Ramos (cell line): ENCODE data around the gene CST9L.
"Not testable (repeated sequence)": the region's sequence is repeated elsewhere in the genome, so short reads cannot be mapped to it uniquely, and the experiment has no call there.

ENCODE experiments used
- in situ Hi-C: fragments of 300-500 bp; cut with MboI; formaldehyde crosslinking; loops from one replicate; pipeline ENCODE4 v1.14.3; 2022; ENCODE audit warnings: low sequenced_read_pairs; ENCODE audit not compliant: unreplicated experiment

Gene CST9L

DNA sequence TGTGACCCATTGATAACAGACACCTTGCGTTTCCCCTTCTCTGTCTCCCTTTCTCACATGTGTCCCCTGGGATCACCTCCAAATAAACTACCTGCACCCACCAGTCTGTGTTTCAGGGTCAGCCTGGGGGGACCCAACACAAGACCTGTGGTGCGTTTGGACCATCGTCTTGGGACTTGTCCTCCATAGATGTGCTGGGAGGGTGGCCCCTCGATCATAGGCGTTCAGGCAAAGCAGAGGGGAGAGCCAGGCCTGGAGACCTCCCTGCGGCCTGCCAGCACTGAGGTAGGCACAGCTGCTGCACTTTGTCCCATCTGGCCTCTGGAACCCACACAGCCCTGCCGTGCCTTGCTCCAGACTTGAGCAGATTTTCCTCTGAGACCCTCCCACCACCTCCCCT, 19.3 kb upstream of the CST9L start:
- in situ Hi-C loops: no loop called here

DNA sequence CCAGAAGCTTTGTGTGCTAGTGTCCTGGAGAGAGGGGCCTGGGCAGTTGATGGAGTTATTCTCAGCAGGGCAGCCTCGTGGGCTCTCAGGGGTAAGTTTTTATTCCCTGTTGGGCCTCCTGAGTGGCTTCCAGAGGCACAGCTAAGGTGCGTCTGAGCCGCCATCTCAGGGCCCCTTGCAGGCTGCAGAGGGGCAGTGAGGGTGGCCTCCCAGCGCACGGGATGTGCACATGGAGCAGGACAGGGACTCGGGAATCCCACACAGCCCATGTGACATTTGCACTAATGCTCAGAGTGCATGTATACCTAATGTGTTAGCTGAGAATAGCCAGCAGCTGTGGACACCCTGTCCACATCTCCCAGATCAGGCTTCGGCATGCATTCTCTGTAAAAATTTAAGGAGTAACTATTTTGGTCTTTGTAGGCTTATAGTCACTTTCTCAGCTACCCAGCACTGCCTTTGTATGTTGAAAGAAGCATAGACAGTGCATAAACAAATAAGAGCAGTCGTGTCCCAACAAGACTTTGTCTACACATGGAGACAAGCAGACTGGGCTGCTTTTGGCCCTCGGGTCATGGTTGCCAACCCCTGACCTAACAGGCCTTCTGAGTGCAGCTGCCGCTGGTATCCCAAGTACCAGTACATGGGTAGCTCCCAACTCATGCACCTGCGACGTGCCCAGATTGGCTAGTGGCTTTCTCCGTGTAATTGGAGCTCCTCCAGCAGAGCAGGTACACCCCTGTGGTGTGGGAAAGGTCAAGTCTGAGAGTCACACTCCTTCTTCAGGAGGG, 18.6 kb upstream of the CST9L start:
- in situ Hi-C loops: no loop called here

DNA sequence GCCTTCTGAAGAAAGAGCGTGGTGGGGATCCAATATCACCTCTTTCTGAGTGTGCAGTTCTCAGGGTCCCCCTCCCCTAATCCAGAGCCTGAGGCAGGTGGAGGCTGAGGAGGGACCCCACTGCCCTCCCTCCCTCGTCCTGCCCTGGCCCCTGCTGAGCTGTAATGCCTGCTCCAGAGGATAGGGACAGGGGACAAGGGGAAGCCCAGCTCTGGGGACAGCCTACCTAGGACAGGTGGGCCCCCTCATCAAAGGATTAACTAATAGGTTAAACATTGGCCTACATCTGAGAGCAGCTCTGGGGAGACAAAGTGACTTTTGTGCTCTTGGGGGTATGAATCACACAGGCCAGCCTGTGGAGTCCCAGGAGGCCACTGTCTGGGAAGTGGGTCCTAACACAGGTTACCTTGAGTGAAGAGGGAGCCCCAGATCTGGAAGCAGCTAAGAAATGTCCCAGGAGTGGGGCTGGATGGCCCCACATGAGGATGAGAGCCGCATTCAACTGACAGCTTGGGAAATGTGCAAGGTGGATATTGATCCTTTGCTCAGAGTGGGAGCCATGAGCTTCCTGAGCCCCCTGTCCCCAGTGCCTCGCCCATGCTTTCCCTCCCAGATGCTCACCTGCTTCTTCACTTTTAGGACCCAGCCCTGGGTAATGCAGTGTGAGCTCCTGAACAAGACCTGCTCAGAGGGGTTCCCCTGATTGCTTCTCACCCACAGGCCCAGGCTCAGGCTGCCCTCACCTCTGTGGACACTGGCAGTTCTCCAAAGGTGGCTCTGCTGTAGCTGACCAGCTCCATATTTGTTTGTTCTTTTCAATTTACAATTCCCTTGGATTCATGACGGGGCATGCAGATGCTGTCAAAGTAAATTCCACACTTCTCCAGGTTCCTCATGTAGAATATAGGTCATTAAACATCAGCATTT, 17.8 kb upstream of the CST9L start:
- in situ Hi-C loops: no loop called here

- in situ Hi-C loops: no loop called here
Observed at GRCh38 chr20:23585449-23585807, 17.1 kb upstream of the CST9L start.

GRCh38 chr20:23584434-23585199, 16.3 kb upstream of the CST9L start:
- in situ Hi-C loops: no loop called here

DNA sequence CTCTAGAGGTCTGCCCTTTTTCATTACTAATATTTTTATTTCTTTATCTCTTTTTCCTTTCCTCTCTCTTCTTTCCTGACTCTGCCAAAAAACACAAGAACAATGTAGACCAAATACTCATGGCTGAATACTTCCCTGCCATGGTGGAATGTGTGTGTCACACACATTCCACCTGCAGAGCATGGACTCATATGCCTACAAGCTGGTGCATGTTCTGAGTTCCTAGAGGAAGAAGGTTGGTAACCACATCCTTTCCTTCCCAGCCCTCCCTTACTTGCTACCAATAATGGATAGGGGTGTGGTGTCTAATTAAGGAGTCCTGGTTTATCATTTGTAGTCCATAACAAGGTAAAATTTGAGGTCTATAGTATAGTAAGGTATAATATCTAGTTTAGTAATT, 15.2 kb upstream of the CST9L start:
- in situ Hi-C loops: no loop called here

DNA sequence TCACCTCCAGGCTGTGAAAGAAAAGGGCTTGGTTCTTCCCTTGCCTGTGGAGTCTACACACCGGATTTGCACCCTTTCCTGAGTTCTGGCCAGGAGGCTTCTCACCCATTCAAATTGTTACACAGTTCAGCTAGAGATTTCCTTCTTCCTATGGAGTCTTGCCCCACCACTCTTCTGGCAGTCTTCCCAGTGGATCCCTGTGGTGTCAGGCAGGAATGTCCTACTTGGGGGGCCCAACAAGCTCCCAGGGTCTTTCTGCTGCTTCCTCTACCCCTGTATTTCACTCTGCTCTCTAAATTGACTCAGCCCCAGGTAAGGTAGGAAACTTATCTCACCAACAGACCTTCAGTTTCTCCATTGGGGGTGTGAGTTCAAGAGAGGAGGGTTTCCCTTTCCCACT, 14.0 kb upstream of the CST9L start:
- in situ Hi-C loops: no loop called here

DNA sequence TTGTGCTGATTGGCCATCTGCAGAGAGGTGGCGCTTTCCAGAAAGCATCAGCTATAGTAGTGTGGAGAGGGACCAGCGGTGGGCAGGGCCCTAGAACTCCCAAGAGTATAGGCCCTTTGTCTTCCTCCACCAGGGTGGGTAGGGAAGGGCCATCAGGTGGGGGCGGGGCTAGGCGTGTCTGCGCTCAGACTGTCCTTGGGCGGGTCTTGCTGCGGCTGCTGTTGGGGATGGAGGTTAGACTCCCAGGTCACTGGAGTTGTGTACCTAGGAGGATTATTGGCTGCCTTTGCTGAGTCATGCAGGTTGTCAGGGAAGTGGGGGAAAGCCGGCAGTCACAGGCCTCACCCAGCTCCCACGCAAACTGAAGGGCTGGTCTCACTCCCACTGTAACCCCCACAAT, 13.5 kb upstream of the CST9L start:
- in situ Hi-C loops: not testable (repeated sequence)

GRCh38 chr20:23574977-23575376, 6.7 kb upstream of the CST9L start:
- in situ Hi-C loops: no loop called here

DNA sequence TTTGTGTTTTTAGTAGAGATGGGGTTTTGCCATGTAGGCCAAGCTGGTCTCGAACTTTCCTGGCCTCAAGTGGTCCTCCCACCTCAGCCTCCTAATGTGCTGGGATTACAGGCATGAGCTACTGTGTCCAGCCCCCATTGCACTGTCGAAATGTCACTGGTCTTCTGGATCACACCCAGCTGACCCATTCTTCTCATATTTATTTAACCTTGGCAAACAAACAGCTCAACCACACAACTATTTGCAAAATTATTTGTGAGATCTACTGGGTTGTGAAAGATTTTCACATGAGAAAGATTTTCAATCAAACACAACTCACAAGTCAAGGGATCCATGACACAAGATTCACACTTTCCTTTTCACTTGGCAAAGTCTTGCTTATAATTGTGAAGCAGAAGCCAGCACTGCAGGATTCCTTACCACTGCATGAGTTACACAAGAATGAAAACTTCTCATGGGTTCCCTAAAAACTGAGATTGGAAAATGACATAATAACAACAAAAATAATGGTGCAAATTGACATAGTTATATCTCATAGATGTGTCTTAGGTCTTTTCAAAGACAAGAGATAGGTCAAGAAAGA, 2.0 kb upstream of the CST9L start:
- in situ Hi-C loops: no loop called here

DNA sequence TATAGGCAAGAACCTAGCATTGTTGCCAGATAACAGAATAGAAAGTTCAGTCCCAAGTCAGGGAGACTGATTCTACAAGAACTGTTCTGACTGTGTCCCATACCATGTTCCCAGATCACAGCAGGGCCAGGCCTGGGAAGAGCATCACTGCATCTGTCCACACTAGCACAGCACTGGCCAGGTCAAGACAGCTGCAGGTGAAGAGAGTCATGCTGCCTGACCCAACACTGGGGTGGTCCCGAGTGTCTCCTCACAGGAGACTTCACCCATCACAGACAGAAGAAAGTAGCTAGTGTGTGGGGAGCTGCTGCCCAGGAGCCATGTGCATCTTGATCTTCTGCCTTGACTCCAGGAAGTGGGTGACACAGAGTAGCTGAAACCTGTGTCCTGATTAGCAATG, 1.3 kb upstream of the CST9L start:
- in situ Hi-C loops: no loop called here

DNA sequence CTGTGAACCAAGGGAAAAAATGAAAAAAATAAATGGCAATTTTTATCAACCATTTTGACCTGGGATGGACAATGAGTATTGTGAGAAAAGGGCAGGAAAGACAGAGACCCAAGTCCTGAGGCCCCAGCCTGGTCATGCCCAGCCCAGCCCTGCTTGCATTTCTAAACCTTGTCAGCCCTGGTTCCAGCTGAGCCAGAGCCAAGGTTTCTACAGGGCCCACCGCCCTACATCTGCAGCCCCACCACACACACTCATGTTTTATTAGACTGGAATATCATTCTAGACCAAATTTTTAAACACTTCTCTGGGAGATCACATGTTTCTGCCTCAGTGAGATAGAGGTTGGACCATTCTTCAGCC, 667 bp upstream of the CST9L start:
- in situ Hi-C loops: no loop called here

DNA sequence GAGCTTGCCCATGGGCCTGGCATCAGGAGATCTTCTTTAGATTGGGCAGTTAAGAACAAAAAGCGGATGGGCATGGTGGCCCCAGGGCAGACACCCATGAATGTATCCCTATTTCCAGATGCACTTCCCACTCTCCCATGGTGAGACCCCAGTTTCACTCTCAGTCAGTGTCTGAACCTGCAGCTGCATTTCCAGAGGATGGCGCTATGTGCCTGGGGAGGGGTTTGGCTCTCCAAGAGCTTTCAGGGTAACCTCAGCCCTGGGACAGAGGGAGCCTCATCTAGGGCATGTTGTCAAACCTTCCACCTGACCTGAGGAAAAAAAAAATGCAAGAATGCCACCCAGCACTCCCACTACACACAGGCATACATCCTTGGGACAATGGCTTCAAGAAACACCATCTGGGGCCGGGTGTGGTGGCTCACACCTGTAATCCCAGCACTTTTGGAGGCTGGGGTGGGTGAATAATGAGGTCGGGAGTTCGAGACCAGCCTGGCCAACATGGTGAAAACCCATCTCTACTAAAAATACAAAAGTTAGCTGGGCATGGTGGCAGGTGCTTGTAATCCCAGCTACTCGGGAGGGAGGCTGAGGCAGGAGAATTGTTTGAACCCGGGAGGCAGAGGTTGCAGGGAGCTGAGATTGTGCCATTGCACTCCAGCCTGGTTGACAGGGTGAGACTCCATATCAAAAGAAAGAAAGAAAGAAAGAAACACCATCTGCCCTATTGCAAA, 1.9 kb downstream of the CST9L start:
- in situ Hi-C loops: no loop called here

DNA sequence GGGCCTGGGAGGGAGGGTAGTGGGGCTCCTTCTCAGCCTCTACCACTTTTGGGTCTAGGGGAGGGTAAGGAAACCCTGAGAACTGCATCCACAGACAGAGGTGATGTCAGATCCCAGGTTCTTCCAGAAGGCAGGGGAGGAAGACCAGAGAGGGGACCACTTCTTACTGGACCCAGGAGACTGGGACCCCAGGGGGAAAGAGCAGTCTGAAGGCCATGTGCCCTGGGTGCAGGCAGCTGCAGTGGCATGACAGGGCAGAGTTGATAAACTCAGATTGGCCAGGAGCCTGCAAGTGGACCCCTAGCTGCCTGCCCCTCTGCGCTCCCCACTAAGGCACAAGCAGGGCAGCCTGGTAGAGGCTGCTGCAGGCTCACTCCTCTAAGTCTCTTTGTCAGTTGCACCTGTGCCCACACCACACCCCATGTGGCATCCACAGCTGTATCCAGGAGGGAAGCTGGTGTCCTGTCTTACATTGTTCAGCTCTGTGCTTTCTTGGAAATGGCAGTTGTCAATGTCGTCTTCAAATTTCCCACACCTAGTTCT, 2.7 kb downstream of the CST9L start:
- in situ Hi-C loops: no loop called here

- in situ Hi-C loops: no loop called here
Observed at GRCh38 chr20:23564927-23565326, 3.4 kb downstream of the CST9L start.

DNA sequence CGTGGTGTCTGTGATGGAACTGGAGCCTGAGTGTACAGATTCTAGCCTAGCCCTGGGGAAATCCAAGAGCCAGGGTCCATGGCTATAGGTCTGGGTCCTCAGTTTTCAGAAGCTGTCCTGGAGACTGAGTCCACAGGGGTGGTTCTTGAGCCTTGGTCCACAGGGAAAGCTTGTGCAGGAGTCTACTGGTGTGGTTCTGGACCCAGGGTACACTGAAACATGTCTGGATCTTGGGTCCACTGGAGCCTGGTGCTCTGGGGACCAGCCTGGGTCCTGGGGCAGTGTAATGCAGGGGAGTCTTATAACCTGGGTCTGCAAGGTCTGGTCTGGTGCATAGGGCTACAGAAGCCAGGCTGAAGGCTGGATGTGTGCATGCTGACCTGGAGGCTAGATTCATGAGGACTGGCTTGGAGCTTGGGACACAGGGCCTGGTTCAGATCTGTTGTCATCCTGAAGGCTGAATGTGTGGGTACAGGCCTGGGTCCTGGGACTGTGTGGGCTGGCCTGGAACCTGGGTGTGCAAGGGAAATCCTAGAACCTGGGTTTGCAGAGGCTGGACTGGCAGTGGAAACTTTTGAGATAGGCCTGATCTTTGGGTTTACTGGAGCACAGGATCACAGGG, 5.5 kb downstream of the CST9L start:
- in situ Hi-C loops: no loop called here

DNA sequence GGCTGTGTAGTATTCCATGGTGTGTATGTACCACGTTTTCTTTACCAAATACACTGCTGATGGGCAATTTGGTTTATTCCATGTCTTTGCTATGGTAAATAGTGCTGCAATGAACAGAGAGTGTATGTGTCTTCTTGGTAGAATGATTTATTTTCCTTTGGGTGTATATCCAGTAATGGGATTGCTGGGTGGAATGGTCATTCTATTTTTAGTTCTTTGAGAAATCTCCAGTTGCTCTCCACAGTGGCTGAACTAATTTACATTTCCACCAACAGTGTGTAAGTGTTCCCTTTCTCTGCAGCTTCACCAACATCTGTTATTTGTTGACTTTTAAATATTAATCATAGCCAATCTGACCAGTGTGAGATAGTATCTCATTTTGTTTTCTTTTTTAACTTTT, 13.9 kb downstream of the CST9L start:
- in situ Hi-C loops: no loop called here

GRCh38 chr20:23551786-23552185, 16.5 kb downstream of the CST9L start:
- in situ Hi-C loops: no loop called here

- in situ Hi-C loops: no loop called here
Observed at GRCh38 chr20:23551383-23551782, 16.9 kb downstream of the CST9L start.
